ENCODE results near the gene CIPC. TPM values are rescaled to one million over a fixed set of nuclear protein-coding genes. Genes with fewer than 3 reads are reported as not detected.

Gene CIPC
- total RNA-seq, 2 donors from 2014 or later = 64.7 to 87.8 TPM

DNA sequence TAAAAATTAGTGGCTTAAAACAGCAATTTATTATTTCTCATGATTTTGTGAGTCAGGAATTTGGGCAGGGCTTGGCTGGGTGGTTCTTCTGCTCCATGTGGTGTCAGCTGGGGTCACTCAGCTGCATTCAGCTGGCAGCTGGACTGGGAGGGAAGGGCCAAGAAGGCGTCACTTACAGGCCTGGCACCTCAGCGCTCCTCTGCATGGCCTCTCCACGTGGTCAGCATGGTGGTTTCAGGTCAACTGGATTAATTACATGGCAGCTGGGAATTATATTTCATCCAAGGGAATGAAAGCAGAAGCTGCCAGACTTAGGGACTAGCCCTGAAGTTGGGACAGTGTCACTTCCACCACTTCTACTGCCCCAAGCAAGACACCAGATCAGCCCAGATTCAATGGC, 42.1 kb upstream of the CIPC start:
- Histone ChIP-seq H3K27me3 (no peaks in the 10 kb centered on the region), H3K4me3 (no peak overlapping the region), H3K27ac (no peak overlapping the region), H3K36me3 (no peaks in the 10 kb centered on the region), H3K4me1 (peaks cover 0 to 22% of the 10 kb centered on the region in 2 donors), H3K9me3 (peaks cover 0 to 8% of the 10 kb centered on the region in 2 donors)
- no peak for DNase-seq (ENCODE audit: low spot score)
- TF ChIP-seq, protein P1, sequence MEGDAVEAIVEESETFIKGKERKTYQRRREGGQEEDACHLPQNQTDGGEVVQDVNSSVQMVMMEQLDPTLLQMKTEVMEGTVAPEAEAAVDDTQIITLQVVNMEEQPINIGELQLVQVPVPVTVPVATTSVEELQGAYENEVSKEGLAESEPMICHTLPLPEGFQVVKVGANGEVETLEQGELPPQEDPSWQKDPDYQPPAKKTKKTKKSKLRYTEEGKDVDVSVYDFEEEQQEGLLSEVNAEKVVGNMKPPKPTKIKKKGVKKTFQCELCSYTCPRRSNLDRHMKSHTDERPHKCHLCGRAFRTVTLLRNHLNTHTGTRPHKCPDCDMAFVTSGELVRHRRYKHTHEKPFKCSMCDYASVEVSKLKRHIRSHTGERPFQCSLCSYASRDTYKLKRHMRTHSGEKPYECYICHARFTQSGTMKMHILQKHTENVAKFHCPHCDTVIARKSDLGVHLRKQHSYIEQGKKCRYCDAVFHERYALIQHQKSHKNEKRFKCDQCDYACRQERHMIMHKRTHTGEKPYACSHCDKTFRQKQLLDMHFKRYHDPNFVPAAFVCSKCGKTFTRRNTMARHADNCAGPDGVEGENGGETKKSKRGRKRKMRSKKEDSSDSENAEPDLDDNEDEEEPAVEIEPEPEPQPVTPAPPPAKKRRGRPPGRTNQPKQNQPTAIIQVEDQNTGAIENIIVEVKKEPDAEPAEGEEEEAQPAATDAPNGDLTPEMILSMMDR (IDR thresholded peaks at IDR 0.05) = no peak

DNA sequence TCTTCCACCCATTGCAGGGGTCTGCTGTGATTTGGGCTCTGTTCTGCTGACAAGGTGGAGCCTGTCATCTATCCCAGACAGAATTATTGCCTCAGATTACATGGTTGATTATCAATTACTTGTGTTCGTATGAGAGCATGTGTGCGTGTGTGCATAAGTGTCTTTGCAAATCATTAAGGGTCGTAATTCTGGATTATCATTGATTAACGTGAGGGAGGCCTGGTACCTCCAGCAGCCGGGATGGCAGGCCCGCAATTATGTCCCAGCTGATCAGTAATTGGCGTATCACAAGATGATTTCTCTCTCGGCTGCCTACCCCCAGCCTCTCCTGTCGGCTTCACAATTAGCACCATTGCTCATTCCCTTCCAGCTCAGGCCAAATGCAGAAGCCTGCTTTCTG, 39.9 kb upstream of the CIPC start:
- Histone ChIP-seq H3K36me3 (no peaks in the 10 kb centered on the region), H3K4me3 (no peak overlapping the region), H3K4me1 (peaks cover 0 to 2% of the 10 kb centered on the region in 2 donors), H3K27ac (no peak overlapping the region), H3K9me3 (peaks cover 0 to 8% of the 10 kb centered on the region in 2 donors), H3K27me3 (no peaks in the 10 kb centered on the region)
- no peak for DNase-seq (ENCODE audit: low spot score)
- TF ChIP-seq, protein P1 (IDR thresholded peaks at IDR 0.05) = no peak

DNA sequence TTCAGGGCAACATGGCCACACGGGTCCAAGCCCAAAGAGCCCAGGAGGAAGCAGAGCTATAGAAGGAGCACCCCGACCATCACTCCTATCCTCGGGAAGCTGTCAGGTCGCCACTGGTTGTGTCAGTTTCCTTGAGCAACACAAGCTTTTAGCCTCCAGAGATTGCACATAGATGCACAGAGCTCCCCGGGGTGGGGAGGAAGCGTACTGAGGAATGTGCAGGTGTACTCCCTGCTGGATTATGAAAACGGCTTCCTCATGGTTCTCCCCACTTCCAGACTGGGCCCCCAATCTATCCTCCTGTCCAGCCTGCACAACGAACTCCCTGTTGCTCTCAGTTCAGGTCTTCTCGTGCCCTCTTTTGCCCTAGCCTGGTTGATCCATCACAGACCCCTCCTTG, 39.3 kb upstream of the CIPC start:
- H3K4me1 ChIP-seq = peaks cover 0 to 6% of the 10 kb centered on the region in 2 donors
- peaks cover 0 to 8% of the 10 kb centered on the region in 2 donors for H3K9me3 ChIP-seq
- H3K27me3 ChIP-seq = no peaks in the 10 kb centered on the region
- no peak overlapping the region for H3K4me3 ChIP-seq
- DNase-seq (ENCODE audit: low spot score) = no peak
- TF ChIP-seq, protein P1 (IDR thresholded peaks at IDR 0.05) = no peak
- H3K36me3 ChIP-seq = no peaks in the 10 kb centered on the region
- no peak overlapping the region for H3K27ac ChIP-seq

DNA sequence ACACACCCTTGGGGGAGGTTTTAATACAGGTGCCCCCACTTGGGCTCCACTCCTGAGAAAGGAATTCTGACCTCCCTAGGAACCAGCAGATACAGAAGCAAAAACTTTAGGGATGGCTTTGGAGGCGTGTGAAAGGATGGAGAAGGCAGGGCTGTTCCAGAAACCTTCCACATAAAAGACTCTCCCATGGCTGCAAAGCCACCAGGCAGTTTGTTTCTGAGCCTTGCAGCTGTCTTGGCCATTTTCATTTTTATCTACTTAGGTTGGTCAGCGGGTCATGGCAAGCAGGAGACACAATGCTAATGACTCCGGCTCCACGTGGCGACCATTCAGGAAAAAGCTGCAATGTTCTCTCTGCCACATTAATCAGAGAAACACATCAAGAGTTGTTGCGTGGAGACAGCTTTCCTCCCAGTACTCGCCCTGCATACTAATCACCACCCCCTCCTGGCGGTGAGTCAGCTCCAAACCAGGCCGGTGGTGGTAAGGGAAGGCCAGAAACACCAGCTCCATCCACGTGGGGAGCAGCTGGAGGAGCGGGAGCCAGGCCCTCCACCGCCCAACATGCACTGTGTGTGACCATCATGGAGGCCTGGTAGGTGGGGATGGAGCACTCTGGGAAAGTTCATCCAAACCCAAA, 38.7 kb upstream of the CIPC start:
- Histone ChIP-seq H3K4me1 (peaks cover 0 to 12% of the 10 kb centered on the region in 2 donors), H3K4me3 (no peak overlapping the region), H3K27ac (no peak overlapping the region), H3K27me3 (no peaks in the 10 kb centered on the region), H3K36me3 (no peaks in the 10 kb centered on the region), H3K9me3 (peaks cover 0 to 8% of the 10 kb centered on the region in 2 donors)
- TF ChIP-seq, protein P1 (IDR thresholded peaks at IDR 0.05) = peak in 1 of 2 donors; percentile 41
- no peak for DNase-seq (ENCODE audit: low spot score)

DNA sequence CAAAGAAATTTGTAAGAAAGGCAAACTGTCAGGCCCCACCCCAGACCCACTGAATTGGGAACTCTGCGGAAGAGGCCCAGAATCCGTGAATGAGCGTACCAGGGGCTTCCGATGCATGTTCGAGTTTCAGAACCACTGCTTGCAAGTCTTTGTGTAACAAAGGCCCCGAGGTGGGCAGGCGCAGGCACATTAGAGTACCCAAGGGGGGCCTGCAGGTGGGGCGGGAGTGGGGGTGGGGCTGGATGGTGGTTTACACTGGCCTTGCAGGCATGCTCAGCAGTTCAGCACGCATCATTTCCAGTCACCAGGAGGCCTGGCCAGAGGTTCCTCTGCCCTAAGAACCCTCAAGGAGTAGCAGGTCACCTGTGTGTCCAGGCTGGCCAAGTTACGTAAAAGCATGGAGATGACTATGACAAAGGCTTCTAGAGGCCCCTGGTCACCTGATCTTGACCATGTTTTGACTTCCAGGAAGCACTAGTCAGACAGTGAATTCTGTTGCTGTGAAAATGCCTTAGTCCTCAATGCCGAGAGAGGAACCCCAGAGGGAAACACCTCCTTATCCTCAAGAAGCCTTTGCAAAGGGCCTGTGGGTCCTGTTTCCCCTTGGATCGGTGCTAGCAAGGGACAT, 36.3 kb upstream of the CIPC start:
- no peak for DNase-seq (ENCODE audit: low spot score)
- H3K4me1 ChIP-seq = peaks cover 0 to 24% of the 10 kb centered on the region in 2 donors
- H3K36me3 ChIP-seq = no peaks in the 10 kb centered on the region
- no peak overlapping the region for H3K27ac ChIP-seq
- TF ChIP-seq, protein P1 (IDR thresholded peaks at IDR 0.05) = no peak
- no peaks in the 10 kb centered on the region for H3K27me3 ChIP-seq
- no peaks in the 10 kb centered on the region for H3K9me3 ChIP-seq
- no peak overlapping the region for H3K4me3 ChIP-seq

All from right atrium auricular region (tissue), 2 donors.